ENCODE measurements around the gene RPS18.

DNA sequence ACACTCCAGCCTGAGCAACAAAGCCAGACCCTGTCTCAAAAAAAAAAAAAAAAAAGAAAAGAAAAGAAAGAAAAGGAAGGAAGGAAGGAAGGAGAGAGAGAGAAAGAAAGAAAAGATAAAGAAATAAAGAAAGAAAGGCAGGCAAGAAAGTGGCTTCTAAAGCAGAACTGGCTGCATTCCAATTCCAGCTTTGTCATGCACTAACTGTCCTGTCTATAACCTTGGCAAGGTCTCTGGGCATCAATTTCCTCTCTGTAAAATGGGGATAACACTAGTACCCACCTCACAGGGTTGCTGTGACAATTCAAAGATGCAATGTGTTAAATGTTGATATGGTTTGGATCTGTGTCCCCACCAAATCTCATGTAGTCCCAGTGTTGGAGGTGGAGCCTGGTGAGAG, 35.5 kb upstream of the RPS18 start:
- TF ChIP-seq, protein P1, sequence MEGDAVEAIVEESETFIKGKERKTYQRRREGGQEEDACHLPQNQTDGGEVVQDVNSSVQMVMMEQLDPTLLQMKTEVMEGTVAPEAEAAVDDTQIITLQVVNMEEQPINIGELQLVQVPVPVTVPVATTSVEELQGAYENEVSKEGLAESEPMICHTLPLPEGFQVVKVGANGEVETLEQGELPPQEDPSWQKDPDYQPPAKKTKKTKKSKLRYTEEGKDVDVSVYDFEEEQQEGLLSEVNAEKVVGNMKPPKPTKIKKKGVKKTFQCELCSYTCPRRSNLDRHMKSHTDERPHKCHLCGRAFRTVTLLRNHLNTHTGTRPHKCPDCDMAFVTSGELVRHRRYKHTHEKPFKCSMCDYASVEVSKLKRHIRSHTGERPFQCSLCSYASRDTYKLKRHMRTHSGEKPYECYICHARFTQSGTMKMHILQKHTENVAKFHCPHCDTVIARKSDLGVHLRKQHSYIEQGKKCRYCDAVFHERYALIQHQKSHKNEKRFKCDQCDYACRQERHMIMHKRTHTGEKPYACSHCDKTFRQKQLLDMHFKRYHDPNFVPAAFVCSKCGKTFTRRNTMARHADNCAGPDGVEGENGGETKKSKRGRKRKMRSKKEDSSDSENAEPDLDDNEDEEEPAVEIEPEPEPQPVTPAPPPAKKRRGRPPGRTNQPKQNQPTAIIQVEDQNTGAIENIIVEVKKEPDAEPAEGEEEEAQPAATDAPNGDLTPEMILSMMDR (IDR thresholded peaks at IDR 0.05), result no peak
- TF ChIP-seq POLR2A (IDR thresholded peaks at IDR 0.05), result no peak

Data from adrenal gland (tissue), 5 donors.